Heart right ventricle (tissue), 16 donors: ENCODE data around the gene GABPB2. TPM values are rescaled to one million over a fixed set of nuclear protein-coding genes. Genes with fewer than 3 reads are reported as not detected.
"Not testable (repeated sequence)": the region's sequence is repeated elsewhere in the genome, so short reads cannot be mapped to it uniquely, and the experiment has no call there.

Experiments
- ATAC-seq, 8 donors: fragments of 200-7000 bp; cut with Tn5 transposase; one replicate each; pipeline ENCODE4 v1.9.1; 2020; ENCODE audit warnings: mild to moderate bottlenecking in 8 of 8, moderate library complexity in 8 of 8, moderate number of reproducible peaks in 1 of 8
- DNase-seq, 2 donors: peaks; one replicate each; pipeline ENCODE4 v3.0.0-alpha.2; 2020
- H3K27ac ChIP-seq, 10 donors: fragments of 200-600 bp; sonication (generic) in 2 of 10; one replicate each; pipeline versions ENCODE4 v1.5.0 to v1.8.0; 2020 to 2022; ENCODE audit warnings: mild to moderate bottlenecking in 3 of 10
- H3K27me3 ChIP-seq, 7 donors: fragments of 200-600 bp; one replicate each; pipeline ENCODE4 v1.8.0; 2021 to 2022; ENCODE audit warnings: mild to moderate bottlenecking in 2 of 7
- H3K36me3 ChIP-seq, 9 donors: fragments of 200-600 bp; sonication (generic) in 1 of 9; one replicate each; pipeline versions ENCODE4 v1.5.0 to v1.8.0; 2020 to 2022; ENCODE audit warnings: mild to moderate bottlenecking in 2 of 9
- H3K4me1 ChIP-seq, 9 donors: fragments of 200-600 bp; sonication (generic) in 1 of 9; one replicate each; pipeline versions ENCODE4 v1.5.0 to v1.8.0; 2020 to 2022; ENCODE audit warnings: mild to moderate bottlenecking in 4 of 9
- H3K4me3 ChIP-seq, 10 donors: fragments of 200-600 bp; sonication (generic) in 2 of 10; one replicate each; pipeline versions ENCODE4 v1.5.0 to v1.8.0; 2020 to 2022; ENCODE audit warnings: mild to moderate bottlenecking in 7 of 10, moderate library complexity in 2 of 10
- H3K9me3 ChIP-seq, 11 donors: fragments of 200-600 bp in 10 of 11; sonication (generic) in 2 of 11; one replicate each; pipeline versions ENCODE4 v1.5.0 to v1.8.0; 2013 to 2022; ENCODE audit warnings: mild to moderate bottlenecking in 2 of 11, control low read depth in 1 of 11, moderate library complexity in 1 of 11
- WGBS, 2 donors: extraction: QIAGEN DNeasy Blood & Tissue Kit; methylation state at CpG; one replicate each; pipeline ENCODE4 v1.1.7; 2013; ENCODE audit warnings: inconsistent platforms in 1 of 2; 5-methylcytosine and 5-hydroxymethylcytosine counted together
- intact Hi-C, 10 donors: fragments of 100-400 bp; cut with DNase I; formaldehyde crosslinking; loops; one replicate each; pipeline versions ENCODE4 v1.11.1 to v1.14.2; 2022
- polyA plus RNA-seq, 2 donors: library from polyadenylated mRNA; stranded (reverse); fragments of 200-250 nt; gene quantifications; one replicate each; pipeline ENCODE4 v1.2.3, GENCODE V29; 2013
- total RNA-seq, 10 donors: library from RNA; stranded (reverse); fragmentation: NEBNext Ultra II Directional in 3 of 10; extraction: Animal tissue kit (Norgen Biotek cat#: 25700) in 3 of 10; gene quantifications; one replicate each; pipeline versions ENCODE4 v1.2.1 to v1.2.4, GENCODE V29; 2021 to 2023
- TF ChIP-seq, protein P1 (sequence below), 9 donors: fragments of 200-600 bp; sonication (generic) in 2 of 9; IDR thresholded peaks; one replicate each; pipeline versions ENCODE4 v1.5.0 to v1.8.0; 2021 to 2022; ENCODE audit warnings: antibody characterized with exemption in 9 of 9, mild to moderate bottlenecking in 5 of 9, moderate library complexity in 1 of 9
- donor health status: Arrhythmogenic right ventricular cardiomyopathy.
- donor health status: ischemic (EF 13 %, LVEDD 7.1; RV severe dilation, severe dysfunction).
- donor health status: healthy with polysubstance abuse.
- donor health status: DM: no; HTN: yes; CAD: no.
- donor health status: DM: no; HTN: no; CAD: no.
- donor health status: ischemic (EF 25% LVEDD 6.9; RV normal size, moderate dysfunction).
- donor health status: ischemic (EF 25% LVEDD 5.7; RV mildly dilated, moderate dysfunction).
- donor health status: healthy.
- donor health status: DM: yes; HTN: yes; CAD: no.
- donor health status: Ischemic cardiomyopathy.
- donor health status: ischemic (EF 35%, LVEDD 5.7; RV mildly dilated, moderate dysfunction).
- donor health status: nonischemic (EF 11% LVEDD 7.7; RV severe dilation, severe dysfunction).
- donor health status: DM: yes; HTN: yes; CAD: no.
- donor health status: PGD.
- donor health status: ischemic (EF 29% LVEDD 5.4; RV normal size, mild dysfunction).
- donor health status: nonischemic (EF 23%, LVEDD 6.1; RV moderate dilation, normal function).

Gene GABPB2
- total and polyA plus RNA-seq, 12 donors: 3.4 to 14.4 (median 10.6) TPM

DNA sequence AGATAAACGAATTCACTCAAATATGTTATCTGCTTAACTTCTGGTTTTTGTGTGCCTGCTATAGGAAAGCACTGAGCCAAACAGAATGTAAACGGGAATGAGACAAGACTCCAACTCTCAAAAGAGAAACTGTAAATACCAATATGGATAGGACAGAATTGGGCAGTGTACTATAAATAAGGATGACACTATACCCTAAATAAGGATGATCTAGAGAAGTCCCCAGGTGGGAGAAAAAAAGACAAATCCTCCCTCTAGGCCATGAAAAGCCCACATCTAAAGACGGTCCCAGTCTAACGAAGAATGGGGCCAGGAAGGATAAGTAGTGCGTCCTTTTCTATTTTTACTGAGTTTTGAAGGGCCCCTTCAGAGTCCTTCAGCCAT lies 1.5 kb upstream of the GABPB2 start:
- no peaks in the 10 kb centered on the region for H3K9me3 ChIP-seq
- peaks cover 0 to 14% (median 0%) of the 10 kb centered on the region in 9 donors for H3K36me3 ChIP-seq
- peak overlapping the region in 9 of 10 donors; percentile 96 to 100 (median 99) for H3K27ac ChIP-seq
- no peak overlapping the region for H3K4me3 ChIP-seq
- H3K27me3 ChIP-seq: no peaks in the 10 kb centered on the region
- WGBS, 2 donors: 77 to 86% methylated on average over 5 of the region's 5 CpGs
- intact Hi-C loops: no loop called here
- no peak for ATAC-seq
- H3K4me1 ChIP-seq: peaks cover 4 to 29% (median 20%) of the 10 kb centered on the region in 9 donors
- TF ChIP-seq, protein P1, sequence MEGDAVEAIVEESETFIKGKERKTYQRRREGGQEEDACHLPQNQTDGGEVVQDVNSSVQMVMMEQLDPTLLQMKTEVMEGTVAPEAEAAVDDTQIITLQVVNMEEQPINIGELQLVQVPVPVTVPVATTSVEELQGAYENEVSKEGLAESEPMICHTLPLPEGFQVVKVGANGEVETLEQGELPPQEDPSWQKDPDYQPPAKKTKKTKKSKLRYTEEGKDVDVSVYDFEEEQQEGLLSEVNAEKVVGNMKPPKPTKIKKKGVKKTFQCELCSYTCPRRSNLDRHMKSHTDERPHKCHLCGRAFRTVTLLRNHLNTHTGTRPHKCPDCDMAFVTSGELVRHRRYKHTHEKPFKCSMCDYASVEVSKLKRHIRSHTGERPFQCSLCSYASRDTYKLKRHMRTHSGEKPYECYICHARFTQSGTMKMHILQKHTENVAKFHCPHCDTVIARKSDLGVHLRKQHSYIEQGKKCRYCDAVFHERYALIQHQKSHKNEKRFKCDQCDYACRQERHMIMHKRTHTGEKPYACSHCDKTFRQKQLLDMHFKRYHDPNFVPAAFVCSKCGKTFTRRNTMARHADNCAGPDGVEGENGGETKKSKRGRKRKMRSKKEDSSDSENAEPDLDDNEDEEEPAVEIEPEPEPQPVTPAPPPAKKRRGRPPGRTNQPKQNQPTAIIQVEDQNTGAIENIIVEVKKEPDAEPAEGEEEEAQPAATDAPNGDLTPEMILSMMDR (IDR thresholded peaks at IDR 0.05): no peak
- DNase-seq: no peak

DNA sequence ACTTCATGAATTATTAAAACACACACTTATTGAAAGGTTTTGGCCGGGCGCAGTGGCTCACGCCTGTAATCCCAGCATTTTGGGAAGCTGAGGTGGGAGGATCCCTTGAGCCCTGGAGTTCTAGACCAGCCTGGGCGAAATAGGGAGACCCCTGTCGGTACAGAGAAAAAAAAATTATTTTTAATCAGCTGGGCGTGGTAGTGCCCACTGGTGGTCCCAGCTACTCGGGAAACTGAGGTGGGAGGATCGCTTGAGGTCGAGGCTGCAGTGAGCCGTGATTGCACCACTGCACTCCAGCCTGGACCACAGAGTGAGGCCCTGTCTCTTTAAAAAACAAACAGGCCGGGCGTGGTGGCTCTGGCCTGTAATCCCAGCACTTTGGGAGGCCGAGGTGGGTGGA lies 1.7 kb downstream of the GABPB2 start:
- Histone ChIP-seq H3K9me3 (no peaks in the 10 kb centered on the region), H3K27me3 (no peaks in the 10 kb centered on the region), H3K4me3 (no peak overlapping the region), H3K36me3 (peaks cover 0 to 31% (median 0%) of the 10 kb centered on the region in 9 donors), H3K27ac (peak overlapping the region in 7 of 10 donors; percentile 96 to 100 (median 99)), H3K4me1 (peaks cover 4 to 29% (median 20%) of the 10 kb centered on the region in 9 donors)
- DNase-seq: no peak
- TF ChIP-seq, protein P1 (IDR thresholded peaks at IDR 0.05): peak in 1 of 9 donors; percentile 21
- 81 to 85% methylated on average over 13 of the region's 13 CpGs for WGBS, 2 donors
- no peak for ATAC-seq
- intact Hi-C loops: loop anchor here in 3 of 10 donors (5.0 to 10.0 kb wide), 3 partner anchors 47 to 75 kb away; partner anchors contain the start of gene SEMA6C (in 1 of the 3)

DNA sequence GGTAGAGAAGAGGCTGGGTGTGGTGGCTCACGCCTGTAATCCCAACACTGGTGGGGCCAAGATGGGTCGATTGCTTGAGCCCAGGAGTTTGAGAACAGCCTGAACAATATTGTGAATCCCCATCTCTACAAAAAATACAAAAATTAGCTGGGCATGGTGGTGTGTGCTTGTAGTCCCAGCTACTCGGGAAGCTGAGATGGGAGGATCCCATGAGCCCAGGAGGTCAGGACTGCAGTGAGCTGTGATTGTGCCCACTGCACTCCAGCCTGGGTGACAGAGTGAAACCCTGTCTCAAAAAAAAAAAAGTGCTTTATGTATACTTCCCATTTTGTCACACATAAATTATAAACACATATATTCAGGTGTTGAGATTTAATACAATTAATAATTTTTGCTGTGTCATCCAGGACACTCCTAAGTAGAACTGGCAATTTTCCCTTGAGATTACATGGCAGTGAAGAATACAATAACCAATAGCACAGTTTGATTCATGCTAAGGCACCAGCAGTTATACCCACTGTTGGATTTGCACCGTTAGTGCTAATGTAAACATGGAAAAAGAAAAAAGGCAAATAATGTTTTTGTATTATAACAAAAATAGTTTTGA lies 15.5 kb downstream of the GABPB2 start:
- DNase-seq (no peak), ATAC-seq (no peak)
- H3K27ac ChIP-seq: no peak overlapping the region
- intact Hi-C loops: loop anchor here in 1 of 10 donors (10.0 kb wide), 1 partner anchor 159 kb away; no protein-coding TSS in a partner anchor
- no peaks in the 10 kb centered on the region for H3K9me3 ChIP-seq
- WGBS, 2 donors: 75 to 82% methylated on average over 4 of the region's 4 CpGs
- no peak overlapping the region for H3K4me3 ChIP-seq
- H3K27me3 ChIP-seq: no peaks in the 10 kb centered on the region
- peaks cover 0 to 24% (median 0%) of the 10 kb centered on the region in 9 donors for H3K36me3 ChIP-seq
- no peaks in the 10 kb centered on the region for H3K4me1 ChIP-seq
- TF ChIP-seq, protein P1 (IDR thresholded peaks at IDR 0.05): no peak

DNA sequence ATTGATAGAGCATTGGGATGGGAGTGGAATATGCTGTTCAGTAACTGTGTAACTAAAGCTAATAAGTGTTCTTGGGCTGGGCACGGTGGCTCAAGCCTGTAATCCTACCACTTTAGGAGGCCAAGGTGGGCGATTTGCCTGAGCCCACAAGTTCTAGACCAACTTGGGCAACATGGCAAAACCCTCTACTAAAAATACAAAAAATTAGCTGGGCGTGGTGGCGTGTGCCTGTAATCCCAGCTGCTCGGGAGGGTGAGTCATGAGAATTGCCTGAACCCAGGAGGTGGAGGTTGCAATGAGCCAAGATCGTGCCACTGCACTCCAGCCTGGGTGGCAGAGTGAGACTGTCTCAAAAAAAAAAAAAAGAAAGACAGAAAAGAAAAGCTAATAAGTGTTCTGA lies 26.9 kb downstream of the GABPB2 start:
- 92 to 93% methylated on average over 6 of the region's 6 CpGs for WGBS, 2 donors
- not testable (repeated sequence) for DNase-seq
- intact Hi-C loops: loop anchor here in 2 of 10 donors (5.0 to 10.0 kb wide), 2 partner anchors 60 to 157 kb away; partner anchors contain the start of genes PSMD4 (in 1 of the 2) and TNFAIP8L2 (in 1 of the 2)

DNA sequence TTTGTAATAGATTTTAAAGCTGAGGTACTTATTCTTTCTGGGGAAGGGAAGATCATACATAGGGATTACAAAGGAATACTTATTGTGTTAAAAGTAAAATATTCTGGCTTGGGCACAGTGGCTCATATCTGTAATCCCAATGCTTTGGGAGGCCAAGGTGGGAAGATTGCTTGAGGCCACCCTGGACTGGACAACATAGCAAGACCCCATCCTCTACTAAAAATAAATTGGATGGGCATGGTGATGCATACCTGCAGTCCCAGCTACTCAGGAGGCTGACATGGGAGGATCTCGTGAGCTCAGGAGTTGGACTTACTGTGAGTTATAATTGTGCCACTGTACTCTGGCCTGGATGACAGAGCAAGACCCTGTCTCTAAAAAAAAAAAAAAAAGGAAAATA lies 27.6 kb downstream of the GABPB2 start:
- intact Hi-C loops: loop anchor here in 4 of 10 donors (2.0 to 10.0 kb wide), 3 partner anchors 59 to 157 kb away; partner anchors contain the start of genes TNFAIP8L2 (in 3 of the 4) and PSMD4 (in 1 of the 4)
- H3K36me3 ChIP-seq: peaks cover 0 to 69% (median 11%) of the 10 kb centered on the region in 9 donors

More for the DNA sequence above, 26.9 kb downstream of the GABPB2 start:
- H3K4me1 ChIP-seq, ATAC-seq, H3K4me3 ChIP-seq, H3K9me3 ChIP-seq, H3K27me3 ChIP-seq, H3K27ac ChIP-seq: not testable (repeated sequence)
- H3K36me3 ChIP-seq: peaks cover 0 to 66% (median 11%) of the 10 kb centered on the region in 9 donors

More for the DNA sequence above, 27.6 kb downstream of the GABPB2 start:
- Histone ChIP-seq H3K27ac (no peak overlapping the region), H3K27me3 (no peaks in the 10 kb centered on the region), H3K4me3 (no peak overlapping the region), H3K9me3 (no peaks in the 10 kb centered on the region), H3K4me1 (no peaks in the 10 kb centered on the region)
- 95 to 100% methylated on average over 1 of the region's 1 CpG for WGBS, 2 donors
- TF ChIP-seq, protein P1 (IDR thresholded peaks at IDR 0.05): no peak
- no peak for DNase-seq
- no peak for ATAC-seq
